Sciatic nerve (tissue), 2 donors: Measurements from ENCODE around the gene REELD1. TPM values are rescaled to one million over a fixed set of nuclear protein-coding genes. Genes with fewer than 3 reads are reported as not detected.

Experiments used
- ATAC-seq: fragments of 200-7000 bp; cut with Tn5 transposase; one replicate; pipeline ENCODE4 v1.9.1; 2020; ENCODE audit warnings: mild to moderate bottlenecking, moderate library complexity
- DNase-seq: peaks from one replicate; pipeline ENCODE4 v3.0.0-alpha.2; 2020; ENCODE audit warnings: low spot score
- intact Hi-C: fragments of 100-400 bp; cut with DNase I; formaldehyde crosslinking; loops from one replicate; pipeline ENCODE4 v1.14.2; 2022
- total RNA-seq: library from RNA; stranded (reverse); fragmentation: NEBNext Ultra II Directional; extraction: Animal tissue kit (Norgen Biotek cat#: 25700); gene quantifications from one replicate; pipeline ENCODE4 v1.2.1, GENCODE V29; 2021
- donor health status: DM: no; HTN: no; CAD: no.
- donor health status: DM: no; HTN: no; CAD: no.

The REELD1 gene
- 0.62 TPM for total RNA-seq

DNA sequence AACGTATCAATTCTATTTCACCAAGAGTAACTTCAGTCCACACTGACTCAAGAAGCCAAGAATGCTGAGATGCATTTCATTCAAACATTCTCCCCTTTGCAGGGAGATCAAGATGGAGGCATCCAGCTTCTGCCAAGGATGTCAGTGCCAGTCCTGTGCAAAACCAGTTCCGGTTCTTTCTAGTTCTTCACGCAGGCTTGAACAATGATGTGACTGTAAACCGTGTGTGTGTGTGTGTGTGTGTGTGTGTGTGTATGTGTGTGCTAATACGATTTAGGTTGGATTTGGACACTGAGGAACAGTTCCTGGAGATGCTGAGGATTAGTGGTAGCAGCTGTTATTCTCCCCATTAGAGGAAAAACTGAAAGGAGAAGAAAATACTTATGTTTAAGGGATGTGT lies at the start of gene REELD1:
Gene REELD1 (plus strand): TSS at position 301 of the 400 bp plus-strand sequence. CDS start 2,415 bp downstream, outside the sequence.
- no peak for ATAC-seq
- no peak for DNase-seq
- intact Hi-C loops = no loop called here

DNA sequence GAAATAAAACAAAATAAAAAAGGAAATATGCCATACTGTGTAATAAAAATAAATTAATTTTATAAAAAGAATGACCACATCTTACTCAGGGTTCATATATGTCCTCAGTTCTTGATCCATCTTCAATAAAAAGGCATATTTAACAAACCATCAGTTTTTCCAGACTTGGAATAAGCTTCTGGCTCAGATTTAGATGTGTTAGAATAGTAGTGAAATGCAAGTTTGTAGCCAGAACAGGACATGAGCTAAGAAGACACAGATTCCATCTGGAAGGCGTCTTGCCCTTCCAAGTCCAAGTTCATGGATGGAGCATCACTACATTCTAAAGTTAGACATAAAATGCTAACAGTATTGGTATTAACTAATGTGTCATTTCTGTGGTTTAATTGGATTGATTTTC lies 49.1 kb upstream of the REELD1 start:
- DNase-seq = no peak
- ATAC-seq = no peak
- intact Hi-C loops = no loop called here

GRCh38 chr4:146165840-146166239 lies 48.5 kb upstream of the REELD1 start:
- DNase-seq (no peak), ATAC-seq (no peak)
- intact Hi-C loops = no loop called here

DNA sequence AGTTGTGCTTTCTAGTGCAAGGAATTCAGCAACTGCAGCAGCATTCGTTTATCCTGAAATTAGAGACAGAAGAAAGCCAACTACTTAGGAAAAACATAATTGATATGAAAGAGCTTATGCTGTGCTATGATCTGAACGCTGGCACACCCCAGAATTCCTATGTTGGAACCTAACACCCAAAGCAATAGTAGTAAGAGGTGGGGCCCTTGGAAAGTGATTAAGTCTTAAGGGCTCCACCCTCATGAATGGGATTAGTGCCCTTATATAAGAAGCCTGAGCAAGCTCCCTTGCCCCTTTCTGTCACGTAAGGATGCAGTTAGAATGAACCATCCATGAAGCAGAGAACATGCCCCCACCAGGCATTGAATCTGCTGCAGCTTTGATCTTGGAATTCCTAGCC lies 44.2 kb upstream of the REELD1 start:
- intact Hi-C loops = no loop called here
- no peak for DNase-seq
- ATAC-seq = no peak

DNA sequence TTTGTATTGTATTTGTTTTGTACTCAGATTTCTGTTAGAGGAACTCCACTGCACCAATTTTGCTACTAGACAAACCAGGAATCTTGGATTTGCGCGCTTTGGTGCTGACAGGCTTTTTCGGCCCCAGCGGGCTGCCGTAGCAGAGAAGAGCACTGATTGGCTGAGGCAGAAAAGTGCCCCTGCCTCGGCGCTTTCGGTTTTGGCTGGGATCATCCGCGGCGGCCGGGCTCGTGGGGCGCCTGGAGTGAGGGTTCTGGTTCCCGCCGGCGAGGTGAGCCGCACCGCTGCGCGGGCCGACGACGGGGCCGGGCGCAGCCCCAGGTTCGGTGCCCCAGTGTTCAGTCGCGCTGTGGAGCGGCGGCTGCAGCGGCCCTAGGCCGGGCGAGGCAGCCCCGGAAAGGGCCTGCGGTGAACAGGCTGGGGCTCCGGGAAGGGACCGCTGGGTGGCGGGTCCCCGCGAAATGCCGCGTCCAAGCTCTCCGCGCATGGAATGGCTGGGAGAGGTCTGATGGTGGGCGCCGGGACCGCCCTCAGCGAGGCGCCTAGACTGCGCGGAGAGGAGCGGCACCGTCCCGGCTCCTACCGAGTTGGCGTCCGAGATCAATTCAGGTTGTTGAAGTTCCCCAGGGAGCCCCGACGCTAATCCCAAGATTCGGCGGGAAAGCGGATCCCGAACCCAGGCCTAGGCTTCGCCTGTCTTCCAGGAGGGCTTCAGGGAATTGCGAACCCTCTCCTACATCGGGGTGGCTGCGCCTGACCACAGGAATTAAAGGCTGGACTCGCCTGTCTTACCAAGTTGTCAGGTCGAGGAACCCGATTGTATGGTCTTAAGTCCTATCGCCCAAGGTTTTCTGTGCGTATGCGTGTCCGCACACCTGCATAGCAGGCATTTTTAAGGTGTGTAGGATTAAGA lies 38.5 kb upstream of the REELD1 start, which contains the start of gene LSM6:
Gene LSM6 (plus strand): TSS at position 178 of the 913 bp plus-strand sequence. CDS start 7,204 bp downstream, outside the sequence.
- peak; percentile 97 for ATAC-seq
- intact Hi-C loops = no loop called here
- peak; percentile 89 for DNase-seq

DNA sequence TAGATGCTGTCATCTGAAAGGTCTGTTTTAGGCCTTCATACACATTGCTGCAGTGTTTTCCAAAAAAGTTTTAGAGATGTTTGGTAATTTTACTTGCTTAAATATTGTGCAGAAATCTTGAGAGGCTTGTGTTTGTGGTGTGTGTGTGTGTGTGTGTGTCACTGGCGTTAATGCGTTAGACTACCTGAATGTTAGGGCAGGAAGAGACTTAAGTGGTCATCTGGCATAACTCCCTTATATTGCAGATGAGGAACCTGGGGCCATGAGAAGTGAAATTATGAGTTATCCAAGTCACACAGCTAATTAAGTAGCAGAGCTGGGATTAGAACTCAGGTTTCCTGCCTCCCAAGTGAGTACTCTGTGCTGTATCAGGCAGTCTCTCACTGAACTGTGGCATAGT lies 37.4 kb upstream of the REELD1 start:
- ATAC-seq (no peak), DNase-seq (no peak)
- intact Hi-C loops = no loop called here

DNA sequence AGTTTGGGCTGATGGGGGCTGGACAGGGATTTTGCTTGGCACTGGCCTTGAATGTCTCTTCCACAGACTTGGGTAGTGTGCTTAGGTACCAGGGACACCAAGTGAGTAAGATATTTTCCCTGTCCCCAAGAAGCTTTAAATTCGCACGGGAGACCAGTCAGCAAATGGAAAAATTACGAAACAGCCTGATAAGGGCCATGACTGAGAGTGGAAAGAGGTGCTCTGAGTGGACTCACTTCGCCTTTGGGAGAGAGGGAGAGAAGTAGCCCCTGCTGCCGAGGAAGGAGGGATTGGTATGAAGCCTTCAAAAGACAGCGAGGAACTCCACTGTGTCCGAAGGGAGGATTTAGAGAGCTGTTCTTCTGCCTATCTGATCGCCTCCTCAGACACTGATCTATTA lies 36.2 kb upstream of the REELD1 start:
- no peak for ATAC-seq
- intact Hi-C loops = no loop called here
- DNase-seq = no peak

GRCh38 chr4:146179784-146180370 lies 34.5 kb upstream of the REELD1 start:
- intact Hi-C loops = no loop called here
- DNase-seq = no peak
- ATAC-seq = no peak

- intact Hi-C loops = no loop called here
- no peak for DNase-seq
- ATAC-seq = no peak
These were observed 31.9 kb upstream of the REELD1 start for GRCh38 chr4:146182443-146182842.

DNA sequence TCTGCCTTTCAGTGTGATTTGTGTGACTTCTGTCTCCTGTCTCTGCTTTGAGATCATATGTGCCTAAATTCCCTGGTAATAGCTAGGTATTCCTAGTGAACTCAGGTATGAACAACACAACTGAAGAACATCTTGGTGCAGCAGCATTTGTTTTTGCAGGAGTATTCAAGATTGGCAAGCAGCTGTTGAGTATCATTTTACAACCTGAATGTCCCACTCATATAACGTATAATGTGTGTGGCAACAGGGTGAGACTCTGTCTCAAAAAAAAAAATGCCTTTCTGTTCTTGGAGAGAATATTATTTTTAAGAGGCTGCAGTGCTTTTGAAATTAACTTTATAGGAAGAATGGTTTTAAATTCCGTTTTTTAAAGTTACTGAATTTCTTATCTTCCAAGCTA lies 31.1 kb upstream of the REELD1 start:
- no peak for DNase-seq
- ATAC-seq = no peak
- intact Hi-C loops = no loop called here

GRCh38 chr4:146186041-146186440 lies 28.3 kb upstream of the REELD1 start:
- ATAC-seq = no peak
- intact Hi-C loops = no loop called here
- DNase-seq = no peak

- DNase-seq (no peak), ATAC-seq (no peak)
- intact Hi-C loops = no loop called here
These were observed 27.7 kb upstream of the REELD1 start for GRCh38 chr4:146186596-146186995.

DNA sequence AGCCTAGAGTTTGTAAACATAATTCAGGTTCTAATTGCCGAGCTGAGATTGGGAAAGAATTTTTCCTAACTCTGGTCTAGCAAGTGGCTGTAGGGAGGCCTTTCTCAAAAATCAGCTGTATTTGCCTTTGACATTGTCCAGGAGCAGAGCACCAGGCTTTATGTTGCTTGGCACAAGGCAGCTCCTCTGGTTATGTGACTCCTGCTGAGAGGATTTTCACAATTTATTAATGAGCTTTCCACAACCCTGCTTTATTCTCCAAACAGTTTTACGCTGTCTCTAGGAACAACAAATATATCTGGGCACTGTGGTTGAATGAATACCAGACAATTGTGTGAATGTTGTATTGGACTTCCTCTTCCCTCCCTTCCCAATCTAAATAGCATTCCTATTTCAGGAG lies 23.9 kb upstream of the REELD1 start:
- intact Hi-C loops = no loop called here
- ATAC-seq (no peak), DNase-seq (no peak)

GRCh38 chr4:146191766-146192458 lies 22.4 kb upstream of the REELD1 start:
- DNase-seq (no peak), ATAC-seq (peak; percentile 94)
- intact Hi-C loops = no loop called here

GRCh38 chr4:146193628-146194027 lies 20.7 kb upstream of the REELD1 start:
- ATAC-seq (no peak), DNase-seq (no peak)
- intact Hi-C loops = no loop called here

GRCh38 chr4:146194212-146194611 lies 20.1 kb upstream of the REELD1 start:
- DNase-seq (no peak), ATAC-seq (no peak)
- intact Hi-C loops = no loop called here

DNA sequence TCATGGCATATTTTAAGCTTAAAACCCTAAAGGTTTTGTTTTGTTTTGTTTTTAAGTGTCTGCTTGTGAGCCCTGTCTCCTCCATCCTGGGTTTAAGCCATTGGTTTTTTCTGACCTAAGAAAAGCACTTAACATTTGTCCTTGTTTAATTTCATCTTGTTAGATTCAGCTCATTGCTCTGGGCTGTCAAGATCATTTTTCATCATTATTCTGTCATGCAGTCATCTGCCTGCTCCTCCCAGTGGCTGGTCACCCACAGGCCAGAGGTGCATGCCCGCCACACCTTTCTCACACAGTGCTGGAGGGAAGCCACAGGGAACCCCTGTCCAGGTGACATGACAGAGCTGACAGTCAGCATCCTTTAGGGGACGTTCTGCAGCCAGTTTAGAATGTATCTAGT lies 11.7 kb upstream of the REELD1 start:
- ATAC-seq (no peak), DNase-seq (no peak)
- intact Hi-C loops = no loop called here

DNA sequence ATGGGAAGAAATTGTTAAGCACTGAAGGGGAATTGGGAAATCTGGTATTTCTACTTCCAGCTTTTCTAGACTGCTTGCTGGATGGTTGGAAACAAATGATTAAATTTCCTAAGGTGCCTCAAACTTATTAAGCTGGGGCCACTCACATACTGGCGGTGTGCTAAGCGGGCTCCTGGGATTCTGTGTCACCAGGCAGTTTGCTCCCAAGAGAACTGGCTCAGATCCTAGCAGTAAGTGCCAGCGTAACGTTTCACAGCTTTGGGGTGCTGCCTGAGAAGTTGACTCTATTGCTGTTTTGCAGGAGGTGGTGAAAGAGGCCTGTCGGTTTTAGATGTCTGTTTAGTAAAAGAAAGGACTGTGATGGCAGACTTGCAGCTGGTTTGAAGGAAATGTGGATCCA lies 6.9 kb upstream of the REELD1 start:
- DNase-seq (no peak), ATAC-seq (no peak)
- intact Hi-C loops = no loop called here

DNA sequence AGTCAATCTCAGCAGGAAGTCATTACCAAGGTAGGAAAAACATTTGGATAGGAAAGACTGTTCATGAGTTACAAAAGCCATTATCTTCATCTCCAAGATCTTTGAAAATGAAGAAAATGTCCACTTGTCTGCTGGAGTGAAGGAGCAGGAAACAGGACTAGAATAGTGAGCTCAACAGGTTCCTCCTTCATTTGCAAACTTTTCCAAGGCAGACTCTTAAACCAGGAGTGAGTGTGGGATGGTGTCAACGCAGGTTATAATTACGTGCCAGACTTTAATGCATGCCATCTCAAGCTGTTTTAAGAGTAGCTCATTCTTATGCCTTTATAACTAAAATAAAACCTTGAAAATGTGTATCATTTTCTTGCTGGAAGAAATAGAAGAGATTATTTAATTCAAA lies 3.4 kb upstream of the REELD1 start:
- intact Hi-C loops = no loop called here
- no peak for DNase-seq
- ATAC-seq = no peak

DNA sequence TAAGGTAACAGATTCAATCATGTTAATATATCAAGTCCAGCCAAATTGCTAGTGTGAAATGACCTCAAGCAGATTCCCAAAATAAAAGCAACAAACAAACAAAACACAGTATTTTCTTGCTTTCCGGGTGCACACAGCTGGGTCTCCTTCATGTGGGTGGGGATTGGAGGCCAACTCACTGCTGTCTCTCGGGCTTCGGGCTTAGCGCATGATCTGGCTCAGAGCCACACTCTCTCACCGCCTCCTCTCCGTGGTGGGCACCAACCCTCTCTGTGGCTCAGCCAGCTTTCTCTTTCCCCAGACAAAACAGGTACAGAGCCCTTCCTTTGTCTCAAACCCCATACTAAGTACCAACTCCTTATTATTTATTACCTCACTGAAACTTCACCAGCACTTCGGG lies 2.9 kb upstream of the REELD1 start:
- ATAC-seq (peak; percentile 62), DNase-seq (no peak)
- intact Hi-C loops = no loop called here
